ENCODE measurements around the gene L2HGDH.

- TF ChIP-seq CTCF (IDR thresholded peaks at IDR 0.05; ENCODE audit: insufficient read depth, low read depth, low read length) (no peak), EZH2 (IDR thresholded peaks at IDR 0.05; ENCODE audit: insufficient read depth, low read length) (no peak)
These were observed 52.0 kb downstream of the L2HGDH start for GRCh38 chr14:50260072-50260471.
